HCT116 (cell line): Measurements from ENCODE around the gene SNX10.

Experiments
- EZH2 ChIP-seq: fragments of 200-600 bp; sonication (generic); IDR thresholded peaks from 2 replicates; pipeline ENCODE4 v1.6.1; 2017; ENCODE audit warnings: antibody characterized with exemption, mixed run types
- EZH2phosphoT487 ChIP-seq: fragments of 200-600 bp; IDR thresholded peaks from 2 replicates; pipeline ENCODE4 v1.6.1; 2018; ENCODE audit warnings: antibody characterized with exemption, borderline replicate concordance
- JUND ChIP-seq: IDR thresholded peaks from 2 replicates; pipeline ENCODE4 v1.6.1; 2012
- POLR2A ChIP-seq: IDR thresholded peaks from 2 replicates; pipeline ENCODE4 v1.7.0; 2011; ENCODE audit warnings: borderline replicate concordance; ENCODE audit not compliant: insufficient read depth, insufficient read length; ENCODE audit errors: extremely low read depth
- POLR2AphosphoS5 ChIP-seq: IDR thresholded peaks from 2 replicates; pipeline ENCODE4 v1.6.1; 2011; ENCODE audit warnings: mild to moderate bottlenecking, low read depth, low read length, moderate library complexity
- RAD21 ChIP-seq: IDR thresholded peaks from 2 replicates; pipeline ENCODE4 v1.6.1; 2012; ENCODE audit warnings: low read depth, mild to moderate bottlenecking
- SP1 ChIP-seq: IDR thresholded peaks from 2 replicates; pipeline ENCODE4 v1.6.1; 2012; ENCODE audit warnings: low read depth
- SRF ChIP-seq: IDR thresholded peaks from 2 replicates; pipeline ENCODE4 v1.6.1; 2012; ENCODE audit warnings: low read depth
- TCF7L2 ChIP-seq: IDR thresholded peaks from 2 replicates; pipeline ENCODE4 v1.7.0; 2011; ENCODE audit warnings: borderline replicate concordance, inconsistent platforms; ENCODE audit not compliant: insufficient read depth, insufficient read length; ENCODE audit errors: extremely low read depth
- TF ChIP-seq, protein P1 (sequence below), 3 experiments: fragments of 200-600 bp in 1 of 3; sonication (generic) in 1 of 3; IDR thresholded peaks in 2 of 3; conservative IDR thresholded peaks in 1 of 3; 2 replicates each; pipeline ENCODE4 v1.5.1; 2012 to 2017; ENCODE audit warnings: low read depth in 2 of 3, low read length in 2 of 3, antibody characterized with exemption in 1 of 3, borderline replicate concordance in 1 of 3, control low read depth in 1 of 3, mild to moderate bottlenecking in 1 of 3, mixed read lengths in 1 of 3, mixed run types in 1 of 3, moderate library complexity in 1 of 3; ENCODE audit not compliant: insufficient read depth in 1 of 3
- TF ChIP-seq, protein P2 (sequence below): IDR thresholded peaks from 2 replicates; pipeline ENCODE4 v1.6.1; 2011; ENCODE audit warnings: mild to moderate bottlenecking, low read length, moderate library complexity; ENCODE audit not compliant: insufficient replicate concordance; ENCODE audit errors: extremely low read depth
- TF ChIP-seq, protein P3 (sequence below): IDR thresholded peaks from 2 replicates; pipeline ENCODE4 v1.6.1; 2012

DNA sequence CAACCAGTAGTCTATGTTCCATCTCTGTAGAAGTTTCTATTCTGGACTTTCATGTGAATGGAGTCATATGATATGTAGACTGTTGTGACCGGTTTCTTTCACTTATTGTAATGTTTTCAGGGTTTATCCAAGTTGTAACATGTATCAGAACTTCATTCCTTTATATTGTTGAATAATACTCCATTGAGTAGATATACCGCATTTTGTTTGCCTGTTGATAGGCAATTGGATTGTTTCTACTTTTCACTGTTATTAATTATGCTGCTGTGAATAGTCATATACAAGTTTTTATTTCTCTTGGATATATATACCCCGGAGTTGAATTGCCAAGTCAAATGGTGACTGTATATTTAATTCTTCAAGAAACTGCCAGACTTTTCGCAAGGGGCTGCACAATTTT, 40.1 kb downstream of the SNX10 start:
- TF ChIP-seq, protein P1, sequence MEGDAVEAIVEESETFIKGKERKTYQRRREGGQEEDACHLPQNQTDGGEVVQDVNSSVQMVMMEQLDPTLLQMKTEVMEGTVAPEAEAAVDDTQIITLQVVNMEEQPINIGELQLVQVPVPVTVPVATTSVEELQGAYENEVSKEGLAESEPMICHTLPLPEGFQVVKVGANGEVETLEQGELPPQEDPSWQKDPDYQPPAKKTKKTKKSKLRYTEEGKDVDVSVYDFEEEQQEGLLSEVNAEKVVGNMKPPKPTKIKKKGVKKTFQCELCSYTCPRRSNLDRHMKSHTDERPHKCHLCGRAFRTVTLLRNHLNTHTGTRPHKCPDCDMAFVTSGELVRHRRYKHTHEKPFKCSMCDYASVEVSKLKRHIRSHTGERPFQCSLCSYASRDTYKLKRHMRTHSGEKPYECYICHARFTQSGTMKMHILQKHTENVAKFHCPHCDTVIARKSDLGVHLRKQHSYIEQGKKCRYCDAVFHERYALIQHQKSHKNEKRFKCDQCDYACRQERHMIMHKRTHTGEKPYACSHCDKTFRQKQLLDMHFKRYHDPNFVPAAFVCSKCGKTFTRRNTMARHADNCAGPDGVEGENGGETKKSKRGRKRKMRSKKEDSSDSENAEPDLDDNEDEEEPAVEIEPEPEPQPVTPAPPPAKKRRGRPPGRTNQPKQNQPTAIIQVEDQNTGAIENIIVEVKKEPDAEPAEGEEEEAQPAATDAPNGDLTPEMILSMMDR (IDR thresholded peaks at IDR 0.05 in 2 of 3, conservative IDR thresholded peaks at IDR 0.05 in 1 of 3; ENCODE audit: borderline replicate concordance in 1 of 3, insufficient read depth in 1 of 3, low read depth in 2 of 3, low read length in 2 of 3), result no peak
- TF ChIP-seq EZH2 (no peak), RAD21 (no peak), SRF (no peak), JUND (no peak), TCF7L2 (no peak), POLR2AphosphoS5 (no peak), POLR2A (no peak), SP1 (no peak), EZH2phosphoT487 (no peak)
- TF ChIP-seq, protein P2, sequence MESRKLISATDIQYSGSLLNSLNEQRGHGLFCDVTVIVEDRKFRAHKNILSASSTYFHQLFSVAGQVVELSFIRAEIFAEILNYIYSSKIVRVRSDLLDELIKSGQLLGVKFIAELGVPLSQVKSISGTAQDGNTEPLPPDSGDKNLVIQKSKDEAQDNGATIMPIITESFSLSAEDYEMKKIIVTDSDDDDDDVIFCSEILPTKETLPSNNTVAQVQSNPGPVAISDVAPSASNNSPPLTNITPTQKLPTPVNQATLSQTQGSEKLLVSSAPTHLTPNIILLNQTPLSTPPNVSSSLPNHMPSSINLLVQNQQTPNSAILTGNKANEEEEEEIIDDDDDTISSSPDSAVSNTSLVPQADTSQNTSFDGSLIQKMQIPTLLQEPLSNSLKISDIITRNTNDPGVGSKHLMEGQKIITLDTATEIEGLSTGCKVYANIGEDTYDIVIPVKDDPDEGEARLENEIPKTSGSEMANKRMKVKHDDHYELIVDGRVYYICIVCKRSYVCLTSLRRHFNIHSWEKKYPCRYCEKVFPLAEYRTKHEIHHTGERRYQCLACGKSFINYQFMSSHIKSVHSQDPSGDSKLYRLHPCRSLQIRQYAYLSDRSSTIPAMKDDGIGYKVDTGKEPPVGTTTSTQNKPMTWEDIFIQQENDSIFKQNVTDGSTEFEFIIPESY, result no peak
- TF ChIP-seq, protein P3, sequence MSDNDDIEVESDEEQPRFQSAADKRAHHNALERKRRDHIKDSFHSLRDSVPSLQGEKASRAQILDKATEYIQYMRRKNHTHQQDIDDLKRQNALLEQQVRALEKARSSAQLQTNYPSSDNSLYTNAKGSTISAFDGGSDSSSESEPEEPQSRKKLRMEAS, result no peak
